Measurements from ENCODE around the gene GCGR.

DNA sequence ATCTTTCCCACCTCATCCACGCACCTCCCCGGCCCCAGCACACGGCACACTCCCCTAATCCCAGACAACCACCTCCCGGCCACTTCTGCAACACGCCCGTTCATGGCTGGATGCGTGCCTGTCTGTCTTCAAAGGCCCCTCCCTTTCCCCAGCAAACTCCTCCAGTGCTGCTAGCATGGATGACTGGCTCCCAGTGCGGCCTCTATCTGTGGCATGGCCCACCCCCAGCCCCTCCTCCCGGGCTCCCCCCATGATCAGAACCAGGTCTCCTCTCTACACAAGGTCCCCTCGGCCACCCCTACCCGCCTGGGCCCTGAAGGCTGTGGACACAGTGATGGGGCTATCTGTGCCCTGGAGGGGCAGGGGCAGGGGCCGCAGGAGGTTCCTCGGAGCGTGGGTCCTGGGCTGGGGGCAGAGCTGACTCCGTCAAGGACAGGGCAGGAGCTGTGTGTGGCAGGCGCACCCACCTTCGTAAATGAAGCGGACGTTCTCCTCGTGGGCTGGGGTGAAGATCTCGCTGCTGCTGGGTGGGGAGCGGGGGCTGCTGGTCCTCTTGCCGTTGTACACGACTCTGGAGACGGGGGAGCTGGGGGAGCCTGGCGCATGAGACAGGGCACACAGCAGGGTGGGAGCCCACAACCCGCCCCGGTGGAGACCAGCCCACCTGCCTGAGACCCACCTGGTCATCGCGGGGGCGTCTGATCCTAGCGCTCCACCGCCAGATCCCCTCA lies 20.0 kb downstream of the GCGR start:
- TF ChIP-seq, protein P1, sequence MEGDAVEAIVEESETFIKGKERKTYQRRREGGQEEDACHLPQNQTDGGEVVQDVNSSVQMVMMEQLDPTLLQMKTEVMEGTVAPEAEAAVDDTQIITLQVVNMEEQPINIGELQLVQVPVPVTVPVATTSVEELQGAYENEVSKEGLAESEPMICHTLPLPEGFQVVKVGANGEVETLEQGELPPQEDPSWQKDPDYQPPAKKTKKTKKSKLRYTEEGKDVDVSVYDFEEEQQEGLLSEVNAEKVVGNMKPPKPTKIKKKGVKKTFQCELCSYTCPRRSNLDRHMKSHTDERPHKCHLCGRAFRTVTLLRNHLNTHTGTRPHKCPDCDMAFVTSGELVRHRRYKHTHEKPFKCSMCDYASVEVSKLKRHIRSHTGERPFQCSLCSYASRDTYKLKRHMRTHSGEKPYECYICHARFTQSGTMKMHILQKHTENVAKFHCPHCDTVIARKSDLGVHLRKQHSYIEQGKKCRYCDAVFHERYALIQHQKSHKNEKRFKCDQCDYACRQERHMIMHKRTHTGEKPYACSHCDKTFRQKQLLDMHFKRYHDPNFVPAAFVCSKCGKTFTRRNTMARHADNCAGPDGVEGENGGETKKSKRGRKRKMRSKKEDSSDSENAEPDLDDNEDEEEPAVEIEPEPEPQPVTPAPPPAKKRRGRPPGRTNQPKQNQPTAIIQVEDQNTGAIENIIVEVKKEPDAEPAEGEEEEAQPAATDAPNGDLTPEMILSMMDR (IDR thresholded peaks at IDR 0.05; ENCODE audit: borderline replicate concordance, extremely low read depth, low read length, poor library complexity, severe bottlenecking), result no peak
- no peak for TF ChIP-seq EZH2 (IDR thresholded peaks at IDR 0.05; ENCODE audit: borderline replicate concordance, low read depth, low read length, severe bottlenecking)
